HG03457 (cell line): ENCODE measurements around the gene ARHGAP6.

Source experiments
- ATAC-seq: cut with Tn5 transposase; IDR thresholded peaks from one replicate; pipeline ENCODE4 v1.9.1; 2021; ENCODE audit warnings: moderate number of reproducible peaks; ENCODE audit not compliant: unreplicated experiment

The ARHGAP6 gene

GRCh38 chrX:11665168-11666111, at the start of gene ARHGAP6:
TSS of gene ARHGAP6 (minus strand) at chrX:11665920. CDS start at chrX:11664828, 1,092 bp downstream.
- no peak for ATAC-seq

GRCh38 chrX:11704725-11705495, 39.2 kb upstream of the ARHGAP6 start:
- ATAC-seq = no peak

- no peak for ATAC-seq
Measured at GRCh38 chrX:11703855-11704254, 38.1 kb upstream of the ARHGAP6 start.

GRCh38 chrX:11702965-11703631, 37.4 kb upstream of the ARHGAP6 start:
- no peak for ATAC-seq

- ATAC-seq = no peak
Measured at GRCh38 chrX:11702420-11702819, 36.7 kb upstream of the ARHGAP6 start.

GRCh38 chrX:11698702-11699101, 33.0 kb upstream of the ARHGAP6 start:
- ATAC-seq = no peak

- ATAC-seq = no peak
Measured at GRCh38 chrX:11688201-11688600, 22.5 kb upstream of the ARHGAP6 start.

- no peak for ATAC-seq
Measured at GRCh38 chrX:11687157-11687556, 21.4 kb upstream of the ARHGAP6 start.

GRCh38 chrX:11683057-11683456, 17.3 kb upstream of the ARHGAP6 start:
- ATAC-seq = no peak

- ATAC-seq = no peak
Measured at GRCh38 chrX:11678158-11678557, 12.4 kb upstream of the ARHGAP6 start.

GRCh38 chrX:11672213-11672612, 6.5 kb upstream of the ARHGAP6 start:
- ATAC-seq = no peak

GRCh38 chrX:11670316-11670715, 4.6 kb upstream of the ARHGAP6 start:
- no peak for ATAC-seq

- no peak for ATAC-seq
Measured at GRCh38 chrX:11666952-11667685, 1.4 kb upstream of the ARHGAP6 start.

GRCh38 chrX:11666164-11666563, 444 bp upstream of the ARHGAP6 start:
- no peak for ATAC-seq

GRCh38 chrX:11664211-11665167, 1.2 kb downstream of the ARHGAP6 start:
- no peak for ATAC-seq

GRCh38 chrX:11663875-11664210, 1.9 kb downstream of the ARHGAP6 start:
- no peak for ATAC-seq

- ATAC-seq = no peak
Measured at GRCh38 chrX:11655282-11656015, 10.3 kb downstream of the ARHGAP6 start.

- no peak for ATAC-seq
Measured at GRCh38 chrX:11648705-11649519, 16.8 kb downstream of the ARHGAP6 start.
